Thyroid gland (tissue), 4 donors: ENCODE measurements around the gene FASTK. TPM values are rescaled to one million over a fixed set of nuclear protein-coding genes. Genes with fewer than 3 reads are reported as not detected.

Experiments used
- DNase-seq, 2 donors: peaks; one replicate each; pipeline ENCODE4 v3.0.0-alpha.2; 2019
- H3K27ac ChIP-seq, 3 donors: fragments of 200-600 bp; sonication (generic); 1 replicate in 2 of 3; 2 replicates in 1 of 3; pipeline ENCODE4 v1.5.1; 2016 to 2019; ENCODE audit warnings: mild to moderate bottlenecking in 1 of 3, moderate library complexity in 1 of 3
- H3K27me3 ChIP-seq: fragments of 200-600 bp; sonication (generic); one replicate; pipeline ENCODE4 v1.5.1; 2019
- H3K36me3 ChIP-seq, 2 donors: fragments of 200-600 bp; sonication (generic); one replicate each; pipeline ENCODE4 v1.5.1; 2016 to 2019
- H3K4me1 ChIP-seq, 2 donors: fragments of 200-600 bp; sonication (generic); one replicate each; pipeline ENCODE4 v1.5.1; 2017 to 2019
- H3K4me3 ChIP-seq, 3 donors: fragments of 200-600 bp; sonication (generic); replicated peaks in 1 of 3; 1 replicate in 2 of 3; 2 replicates in 1 of 3; pipeline ENCODE4 v1.5.1; 2016; ENCODE audit warnings: mild to moderate bottlenecking in 1 of 3
- H3K9me3 ChIP-seq: fragments of 200-600 bp; sonication (generic); one replicate; pipeline ENCODE4 v1.5.1; 2017
- POLR2A ChIP-seq, 2 donors: fragments of 450-650 bp; IDR thresholded peaks; one replicate each; pipeline ENCODE4 v1.6.1; 2017; ENCODE audit warnings: antibody characterized with exemption in 2 of 2, mild to moderate bottlenecking in 2 of 2, moderate library complexity in 1 of 2
- WGBS, 2 donors: methylation state at CpG; one replicate each; pipeline ENCODE4 v1.1.5; 2017; 5-methylcytosine and 5-hydroxymethylcytosine counted together
- intact Hi-C: fragments of 100-400 bp; cut with DNase I; formaldehyde crosslinking; loops from one replicate; pipeline ENCODE4 v1.15.1; 2023
- total RNA-seq, 4 donors: library from RNA; depleted of rRNA; stranded (reverse); fragments of >200 nt; gene quantifications; one replicate each; pipeline ENCODE4 v1.2.3, GENCODE V29; 2016
- TF ChIP-seq, protein P1 (sequence below), 6 experiments: fragments of 200-600 bp in 3 of 6; fragments of 450-650 bp in 3 of 6; sonication (generic) in 3 of 6; IDR thresholded peaks; one replicate each; pipeline ENCODE4 v1.5.1; 2016 to 2019; ENCODE audit warnings: antibody characterized with exemption in 6 of 6, mild to moderate bottlenecking in 2 of 6, inconsistent platforms in 1 of 6, moderate library complexity in 1 of 6

The FASTK gene
- total RNA-seq, 4 donors from 2014 or later, result 71.8 to 114 (median 78.8) TPM

DNA sequence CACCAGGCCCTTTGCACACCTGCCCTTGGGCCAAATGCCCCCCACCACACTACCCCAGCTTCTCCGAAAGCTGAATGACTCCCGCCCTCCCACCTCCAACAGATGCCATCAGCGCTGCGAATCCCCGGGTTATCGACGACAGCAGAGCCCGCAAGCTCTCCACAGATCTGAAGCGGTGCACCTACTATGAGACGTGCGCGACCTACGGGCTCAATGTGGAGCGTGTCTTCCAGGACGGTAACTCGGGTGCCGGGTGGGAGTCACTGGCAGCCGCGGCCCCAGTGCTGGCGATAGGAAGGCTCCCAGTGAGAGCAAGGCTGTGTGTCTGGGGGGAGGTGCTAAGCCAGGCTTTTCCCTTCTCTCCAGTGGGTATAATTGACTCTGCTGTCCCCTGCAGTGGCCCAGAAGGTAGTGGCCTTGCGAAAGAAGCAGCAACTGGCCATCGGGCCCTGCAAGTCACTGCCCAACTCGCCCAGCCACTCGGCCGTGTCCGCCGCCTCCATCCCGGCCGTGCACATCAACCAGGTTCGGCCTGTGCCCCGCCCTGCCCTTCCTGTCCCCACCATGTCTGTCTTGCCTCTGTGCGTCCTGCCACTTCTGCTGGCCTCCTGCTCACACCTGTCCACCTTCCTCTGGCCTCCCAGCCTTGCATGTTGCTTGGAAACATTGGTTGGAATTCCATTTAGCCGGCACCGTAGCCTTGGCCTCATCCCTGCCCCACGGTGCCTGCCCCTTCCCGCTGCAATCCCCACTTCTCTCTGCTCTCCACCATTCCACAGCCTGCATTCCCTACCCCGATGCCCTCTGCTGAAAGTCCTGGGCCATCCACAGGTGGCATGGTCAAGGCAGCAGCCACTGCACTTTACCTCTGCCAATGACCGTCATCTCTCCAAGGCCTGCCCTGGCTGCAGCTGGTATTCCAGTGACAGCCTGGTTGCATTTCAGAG, 37.8 kb upstream of the FASTK start:
- Histone ChIP-seq H3K27me3 (no peaks in the 10 kb centered on the region), H3K4me1 (peaks cover 15 to 17% of the 10 kb centered on the region in 2 donors), H3K9me3 (no peaks in the 10 kb centered on the region), H3K4me3 (no peak overlapping the region), H3K36me3 (peaks cover 38 to 50% of the 10 kb centered on the region in 2 donors), H3K27ac (no peak overlapping the region)
- intact Hi-C loops, result no loop called here
- DNase-seq, result no peak
- 93 to 94% methylated on average over 37 to 38 of the region's 38 CpGs for WGBS, 2 donors
- no peak for TF ChIP-seq POLR2A (IDR thresholded peaks at IDR 0.05)
- TF ChIP-seq, protein P1, sequence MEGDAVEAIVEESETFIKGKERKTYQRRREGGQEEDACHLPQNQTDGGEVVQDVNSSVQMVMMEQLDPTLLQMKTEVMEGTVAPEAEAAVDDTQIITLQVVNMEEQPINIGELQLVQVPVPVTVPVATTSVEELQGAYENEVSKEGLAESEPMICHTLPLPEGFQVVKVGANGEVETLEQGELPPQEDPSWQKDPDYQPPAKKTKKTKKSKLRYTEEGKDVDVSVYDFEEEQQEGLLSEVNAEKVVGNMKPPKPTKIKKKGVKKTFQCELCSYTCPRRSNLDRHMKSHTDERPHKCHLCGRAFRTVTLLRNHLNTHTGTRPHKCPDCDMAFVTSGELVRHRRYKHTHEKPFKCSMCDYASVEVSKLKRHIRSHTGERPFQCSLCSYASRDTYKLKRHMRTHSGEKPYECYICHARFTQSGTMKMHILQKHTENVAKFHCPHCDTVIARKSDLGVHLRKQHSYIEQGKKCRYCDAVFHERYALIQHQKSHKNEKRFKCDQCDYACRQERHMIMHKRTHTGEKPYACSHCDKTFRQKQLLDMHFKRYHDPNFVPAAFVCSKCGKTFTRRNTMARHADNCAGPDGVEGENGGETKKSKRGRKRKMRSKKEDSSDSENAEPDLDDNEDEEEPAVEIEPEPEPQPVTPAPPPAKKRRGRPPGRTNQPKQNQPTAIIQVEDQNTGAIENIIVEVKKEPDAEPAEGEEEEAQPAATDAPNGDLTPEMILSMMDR (IDR thresholded peaks at IDR 0.05), result no peak

DNA sequence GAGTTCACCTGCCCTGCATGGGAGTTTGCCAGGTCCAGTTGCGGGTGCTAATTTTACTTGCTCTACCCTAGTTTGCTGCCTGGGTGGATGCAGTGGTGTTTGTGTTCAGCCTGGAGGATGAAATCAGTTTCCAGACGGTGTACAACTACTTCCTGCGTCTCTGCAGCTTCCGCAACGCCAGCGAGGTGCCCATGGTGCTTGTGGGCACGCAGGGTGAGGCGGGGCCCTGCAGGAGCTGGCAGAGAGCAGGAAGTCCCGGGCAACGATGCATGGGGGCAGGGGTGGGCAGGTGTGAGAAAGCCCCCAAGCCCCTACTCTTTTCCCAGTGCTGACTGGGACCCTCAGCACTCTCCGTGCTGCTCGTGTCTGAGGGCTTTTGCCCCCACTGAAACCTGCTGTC, 37.0 kb upstream of the FASTK start:
- Histone ChIP-seq H3K4me3 (no peak overlapping the region), H3K36me3 (peaks cover 38 to 43% of the 10 kb centered on the region in 2 donors), H3K27me3 (no peaks in the 10 kb centered on the region), H3K27ac (no peak overlapping the region), H3K9me3 (no peaks in the 10 kb centered on the region), H3K4me1 (peaks cover 15 to 17% of the 10 kb centered on the region in 2 donors)
- no peak for TF ChIP-seq POLR2A (IDR thresholded peaks at IDR 0.05)
- TF ChIP-seq, protein P1 (IDR thresholded peaks at IDR 0.05), result no peak
- intact Hi-C loops, result no loop called here
- 94 to 97% methylated on average over 11 of the region's 12 CpGs for WGBS, 2 donors
- DNase-seq, result no peak

DNA sequence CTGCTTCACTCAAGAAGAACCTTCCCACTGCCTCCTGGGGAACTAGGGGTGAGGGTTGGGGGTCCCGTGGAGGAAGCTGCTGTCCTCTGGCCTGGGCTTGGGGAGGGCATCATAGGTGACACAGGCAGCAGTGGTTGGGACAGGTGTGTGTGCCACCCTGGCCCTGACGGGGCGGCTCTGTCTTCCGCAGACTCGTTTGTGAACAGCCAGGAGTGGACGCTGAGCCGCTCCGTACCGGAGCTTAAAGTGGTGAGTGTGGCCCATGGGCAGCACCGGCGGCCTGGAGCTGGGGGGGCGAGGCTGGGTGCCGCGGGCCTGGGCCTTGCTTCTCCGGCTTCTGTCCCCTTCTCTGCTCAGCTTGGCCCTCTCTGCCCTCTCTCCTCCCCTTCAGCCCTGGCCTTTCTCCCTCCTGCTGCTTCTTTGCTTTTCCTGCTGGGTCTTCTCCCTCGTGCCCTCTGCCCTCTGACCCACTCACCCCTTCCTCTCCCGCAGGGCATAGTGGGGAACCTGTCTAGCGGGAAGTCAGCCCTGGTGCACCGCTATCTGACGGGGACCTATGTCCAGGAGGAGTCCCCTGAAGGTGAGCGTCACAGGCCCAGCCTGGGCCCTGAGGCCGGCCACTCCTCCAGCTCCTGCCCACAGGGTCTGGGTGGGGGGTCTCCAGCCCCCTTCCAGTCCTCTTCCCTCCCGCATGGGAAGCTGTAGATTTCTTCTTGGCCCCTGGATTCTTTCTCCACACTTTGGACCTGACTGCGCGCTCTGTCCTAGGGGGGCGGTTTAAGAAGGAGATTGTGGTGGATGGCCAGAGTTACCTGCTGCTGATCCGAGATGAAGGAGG, 36.2 kb upstream of the FASTK start:
- TF ChIP-seq, protein P1 (IDR thresholded peaks at IDR 0.05), result no peak
- no peak for TF ChIP-seq POLR2A (IDR thresholded peaks at IDR 0.05)
- H3K9me3 ChIP-seq, result no peaks in the 10 kb centered on the region
- H3K27me3 ChIP-seq, result no peaks in the 10 kb centered on the region
- peaks cover 15 to 17% of the 10 kb centered on the region in 2 donors for H3K4me1 ChIP-seq
- peak overlapping the region; percentile 60 to 75 (median 66) for H3K27ac ChIP-seq
- intact Hi-C loops, result no loop called here
- WGBS, 2 donors, result 88 to 94% methylated on average over 22 to 25 of the region's 27 CpGs
- H3K4me3 ChIP-seq, result no peak overlapping the region
- H3K36me3 ChIP-seq, result peaks cover 38% of the 10 kb centered on the region in 2 donors
- DNase-seq, result peak; percentile 21 to 23

DNA sequence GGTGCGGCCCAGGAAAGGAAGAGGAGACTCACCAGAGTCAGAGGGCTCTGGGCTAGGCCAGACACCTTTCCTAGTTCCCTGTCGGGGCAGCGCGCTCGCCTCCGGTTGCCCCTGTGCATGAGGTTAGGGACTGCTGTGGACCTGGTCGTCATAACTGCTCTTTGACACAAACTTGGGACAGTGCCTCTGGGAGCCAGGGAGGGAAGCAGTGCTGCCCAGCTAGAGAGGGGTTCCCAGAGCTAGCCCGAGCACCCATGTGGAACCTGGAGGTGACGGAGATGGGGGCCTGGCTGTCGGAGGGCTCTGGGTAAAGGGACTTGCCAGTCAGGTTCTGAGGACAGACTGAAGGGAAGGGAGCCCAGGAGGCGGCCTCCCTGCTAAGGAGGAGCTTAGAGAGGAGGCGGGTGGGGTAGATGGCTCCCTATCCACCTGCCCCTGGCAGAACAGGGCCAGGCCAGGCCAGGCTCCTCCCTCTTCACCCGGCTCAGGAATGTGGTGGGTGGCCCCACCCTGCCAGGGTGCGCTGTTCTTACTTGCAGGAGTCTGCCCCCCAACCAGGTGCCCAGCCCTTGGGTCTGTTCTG, 35.3 kb upstream of the FASTK start:
- DNase-seq, result peak; percentile 94
- Histone ChIP-seq H3K27me3 (no peaks in the 10 kb centered on the region), H3K4me1 (peaks cover 15 to 21% of the 10 kb centered on the region in 2 donors), H3K27ac (peak overlapping the region; percentile 60 to 75 (median 66)), H3K36me3 (peaks cover 29 to 34% of the 10 kb centered on the region in 2 donors), H3K9me3 (no peaks in the 10 kb centered on the region), H3K4me3 (peak overlapping the region in 2 of 3 donors; percentile 18 to 31)
- intact Hi-C loops, result no loop called here
- 43 to 55% methylated on average over 13 of the region's 14 CpGs for WGBS, 2 donors
- TF ChIP-seq, protein P1 (IDR thresholded peaks at IDR 0.05), result no peak
- peak; percentile 40 to 90 for TF ChIP-seq POLR2A (IDR thresholded peaks at IDR 0.05)
